Muscle of leg (tissue), 11 donors: ENCODE measurements around the gene NEURL1B. TPM values are rescaled to one million over a fixed set of nuclear protein-coding genes. Genes with fewer than 3 reads are reported as not detected.

Experiments used
- DNase-seq: peaks from one replicate; pipeline ENCODE4 v3.0.0; 2013
- H3K27ac ChIP-seq: one replicate; pipeline ENCODE4 v1.5.1; 2013; ENCODE audit warnings: mild to moderate bottlenecking, low read length, control low read depth
- H3K27me3 ChIP-seq: one replicate; pipeline ENCODE4 v1.6.1; 2013; ENCODE audit warnings: low read length; ENCODE audit not compliant: control insufficient read depth, insufficient read depth
- H3K36me3 ChIP-seq: one replicate; pipeline ENCODE4 v1.6.1; 2013; ENCODE audit warnings: low read length; ENCODE audit not compliant: control insufficient read depth, insufficient read depth
- H3K4me1 ChIP-seq: one replicate; pipeline ENCODE4 v1.6.1; 2013; ENCODE audit warnings: low read length; ENCODE audit not compliant: control insufficient read depth, insufficient read depth
- H3K4me3 ChIP-seq: one replicate; pipeline ENCODE4 v1.5.1; 2013; ENCODE audit warnings: low read length, control low read depth
- H3K9me3 ChIP-seq: replicated peaks from 2 replicates; pipeline ENCODE4 v1.6.1; 2013; ENCODE audit warnings: low read depth, low read length; ENCODE audit not compliant: control insufficient read depth
- WGBS: methylation state at CpG from one replicate; pipeline ENCODE4 v1.1.5; 2013; ENCODE audit warnings: missing lambda C conversion rate; ENCODE audit not compliant: insufficient coverage; 5-methylcytosine and 5-hydroxymethylcytosine counted together
- polyA plus RNA-seq, 8 donors: library from polyadenylated mRNA; unstranded; fragments of 120-200 nt; gene quantifications; one replicate each; pipeline versions ENCODE4 v1.2.1 to v1.2.3, GENCODE V29; 2013; ENCODE audit warnings: inconsistent platforms in 1 of 8, low replicate concordance in 1 of 8; ENCODE audit not compliant: insufficient read length in 8 of 8, insufficient read depth in 1 of 8
- total RNA-seq: library from RNA; stranded (reverse); fragments of 120-200 nt; gene quantifications from one replicate; pipeline ENCODE4 v1.2.4, GENCODE V29; 2013

NEURL1B gene
- total and polyA plus RNA-seq, 9 donors = 27.3 to 45.2 (median 36.2) TPM

DNA sequence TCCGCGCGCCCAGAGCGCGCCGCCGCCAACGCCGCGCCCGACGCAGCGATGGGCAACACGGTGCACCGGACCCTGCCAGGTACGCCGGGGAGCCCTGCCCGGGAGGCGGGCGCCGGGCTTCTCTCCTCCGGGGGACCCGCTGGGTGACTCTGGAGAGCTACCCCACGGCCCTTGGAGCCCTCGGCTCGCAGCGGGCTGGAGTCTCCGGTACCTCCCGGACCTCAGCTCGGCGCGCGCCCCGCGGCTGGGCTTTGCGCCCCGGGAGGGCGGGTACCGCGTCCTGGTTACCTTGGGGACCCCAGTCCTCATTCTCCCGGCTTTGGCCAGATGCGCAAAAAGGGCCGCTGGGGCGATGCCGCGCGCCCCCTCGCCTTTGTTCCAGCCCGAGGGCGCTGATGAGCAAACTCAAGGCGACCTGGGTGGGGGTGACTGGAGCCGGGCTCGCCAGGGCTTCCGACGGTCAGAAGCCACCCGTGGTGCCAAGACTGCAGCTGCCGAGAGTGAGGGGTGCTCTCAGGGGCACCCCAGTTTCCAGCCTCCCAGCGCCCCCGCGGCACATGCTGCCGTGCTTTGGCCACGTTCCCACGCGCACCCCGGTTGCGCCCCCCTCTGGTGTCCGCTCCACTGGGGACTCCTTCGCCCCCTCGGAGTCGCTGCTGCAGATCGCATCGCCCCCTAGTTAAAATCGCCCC lies 442 bp downstream of the NEURL1B start:
- H3K4me1 ChIP-seq = peaks cover 63% of the 10 kb centered on the region
- under 1% methylated on average over 73 of the region's 73 CpGs for WGBS
- H3K27me3 ChIP-seq = no peaks in the 10 kb centered on the region
- H3K4me3 ChIP-seq = peak overlapping the region; percentile 87
- H3K27ac ChIP-seq = peak overlapping the region; percentile 74
- DNase-seq = peak; percentile 43
- H3K36me3 ChIP-seq = peaks cover 26% of the 10 kb centered on the region
- no peaks in the 10 kb centered on the region for H3K9me3 ChIP-seq

DNA sequence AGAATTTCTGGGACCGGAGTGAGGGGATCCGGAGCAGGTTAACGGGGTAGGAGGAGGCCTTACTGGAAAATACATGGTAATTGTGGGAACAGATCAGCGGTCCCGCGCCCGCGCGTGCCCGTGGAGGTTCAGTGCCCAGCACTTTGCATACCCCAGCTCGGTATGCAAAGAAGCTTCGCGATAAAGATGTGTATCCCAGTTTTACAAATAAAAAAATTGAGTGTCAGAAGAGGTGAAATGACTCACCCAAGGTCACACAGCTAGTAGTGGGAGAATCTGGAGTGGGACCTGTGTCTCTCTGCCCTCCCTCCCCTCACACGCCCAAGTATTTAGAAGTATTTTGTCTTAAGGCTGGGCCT lies 967 bp downstream of the NEURL1B start:
- Histone ChIP-seq H3K27ac (peak overlapping the region; percentile 74), H3K4me1 (peaks cover 66% of the 10 kb centered on the region), H3K27me3 (no peaks in the 10 kb centered on the region), H3K36me3 (peaks cover 26% of the 10 kb centered on the region), H3K9me3 (no peaks in the 10 kb centered on the region), H3K4me3 (peak overlapping the region; percentile 87)
- WGBS = 16% methylated on average over 12 of the region's 14 CpGs
- no peak for DNase-seq

DNA sequence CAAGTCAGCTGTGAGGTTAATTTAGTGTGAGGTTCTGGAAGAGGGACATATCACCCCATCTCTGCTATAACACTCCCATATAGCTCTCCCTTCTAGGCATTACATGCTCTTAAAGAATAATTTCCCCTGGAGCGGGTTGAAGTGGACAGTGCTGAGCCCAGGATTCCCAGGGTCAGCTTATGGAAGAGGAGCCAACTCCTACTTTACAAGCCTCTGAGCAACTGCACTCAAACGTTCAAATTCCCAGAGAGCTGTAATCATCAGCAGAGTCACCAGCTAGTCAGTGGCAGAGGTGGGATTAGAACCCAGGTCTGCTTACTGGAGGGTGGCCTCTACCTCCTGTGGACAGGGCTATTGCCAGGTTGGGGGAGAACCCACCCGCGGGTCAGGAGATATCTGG lies 1.4 kb downstream of the NEURL1B start:
- Histone ChIP-seq H3K9me3 (no peaks in the 10 kb centered on the region), H3K4me1 (peaks cover 66% of the 10 kb centered on the region), H3K36me3 (peaks cover 26% of the 10 kb centered on the region), H3K27ac (peak overlapping the region; percentile 74), H3K27me3 (no peaks in the 10 kb centered on the region), H3K4me3 (peak overlapping the region; percentile 87)
- WGBS = no CpG with 5 or more reads among the region's 4 CpGs
- DNase-seq = peak; percentile 54

DNA sequence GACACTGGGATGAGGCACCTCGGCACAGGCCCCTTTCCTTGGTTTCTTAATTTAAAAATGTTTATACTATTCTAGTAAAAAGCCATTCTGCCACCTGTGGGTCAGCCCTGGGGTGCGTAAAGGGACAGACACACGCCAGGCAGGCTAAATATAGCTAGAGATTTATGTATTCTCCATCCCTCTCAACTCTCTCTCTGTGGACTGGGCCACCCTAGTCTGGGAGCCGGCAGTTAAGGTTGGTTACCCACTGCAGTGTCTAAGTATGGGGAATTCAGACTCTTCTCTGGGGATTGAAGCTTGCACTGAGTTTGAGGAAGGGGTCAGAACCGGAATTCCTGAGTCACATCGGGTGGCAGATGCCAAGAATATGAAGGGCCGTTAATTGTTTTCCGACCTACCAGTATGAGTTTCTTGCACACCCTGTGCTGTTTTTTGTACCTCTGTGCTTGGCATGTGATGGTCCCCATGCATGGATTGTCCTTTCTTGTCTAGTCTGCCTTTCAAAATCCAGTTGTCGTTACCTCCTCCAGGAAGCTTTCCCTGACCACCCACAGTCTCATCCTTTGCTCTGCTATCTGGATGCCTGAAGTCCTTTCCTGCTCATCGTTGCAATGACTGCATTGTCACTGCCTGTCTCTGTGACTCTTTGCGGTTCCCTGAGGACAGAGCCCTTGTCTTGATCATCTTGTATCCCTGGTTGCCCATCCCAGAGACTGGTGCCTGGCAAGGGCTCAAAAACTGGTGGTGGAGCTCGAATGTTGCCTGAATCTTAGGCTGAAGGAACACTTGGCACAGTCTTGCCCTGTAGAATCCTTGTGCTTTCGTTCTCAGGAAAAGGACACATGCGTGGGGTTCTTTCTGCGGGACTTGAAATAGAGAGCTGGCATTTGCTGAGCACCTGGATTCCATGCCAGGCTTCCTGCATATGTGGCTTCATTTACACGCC lies 2.1 kb downstream of the NEURL1B start:
- Histone ChIP-seq H3K27ac (peak overlapping the region; percentile 74), H3K4me3 (peak overlapping the region; percentile 87), H3K27me3 (no peaks in the 10 kb centered on the region), H3K9me3 (no peaks in the 10 kb centered on the region), H3K4me1 (peaks cover 67% of the 10 kb centered on the region), H3K36me3 (peaks cover 26% of the 10 kb centered on the region)
- WGBS = 52% methylated on average over 12 of the region's 16 CpGs
- no peak for DNase-seq

DNA sequence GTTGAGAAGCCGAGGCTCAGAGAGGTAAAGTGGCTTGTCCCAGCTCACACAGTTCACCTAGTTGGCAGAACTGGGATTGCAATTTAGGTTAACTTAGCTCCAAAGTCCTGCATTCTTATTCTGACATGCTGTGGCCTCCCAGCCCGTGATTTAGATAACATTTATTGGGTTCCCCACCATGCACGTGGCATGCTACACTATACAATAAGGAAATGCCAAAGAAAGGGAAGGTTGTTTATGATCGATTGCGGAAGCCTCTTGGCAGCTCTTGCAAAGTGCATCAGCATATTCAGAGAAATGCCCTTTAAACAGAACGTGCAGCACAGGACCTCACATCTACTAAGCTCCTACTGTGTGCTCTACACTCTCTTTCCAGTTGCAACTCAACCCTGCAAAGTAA lies 3.2 kb downstream of the NEURL1B start:
- H3K27ac ChIP-seq = no peak overlapping the region
- H3K4me1 ChIP-seq = peaks cover 67% of the 10 kb centered on the region
- no peaks in the 10 kb centered on the region for H3K9me3 ChIP-seq
- DNase-seq = no peak
- no peaks in the 10 kb centered on the region for H3K27me3 ChIP-seq
- WGBS = 25% methylated on average over 1 of the region's 6 CpGs
- H3K36me3 ChIP-seq = peaks cover 30% of the 10 kb centered on the region
- H3K4me3 ChIP-seq = peak overlapping the region; percentile 87

DNA sequence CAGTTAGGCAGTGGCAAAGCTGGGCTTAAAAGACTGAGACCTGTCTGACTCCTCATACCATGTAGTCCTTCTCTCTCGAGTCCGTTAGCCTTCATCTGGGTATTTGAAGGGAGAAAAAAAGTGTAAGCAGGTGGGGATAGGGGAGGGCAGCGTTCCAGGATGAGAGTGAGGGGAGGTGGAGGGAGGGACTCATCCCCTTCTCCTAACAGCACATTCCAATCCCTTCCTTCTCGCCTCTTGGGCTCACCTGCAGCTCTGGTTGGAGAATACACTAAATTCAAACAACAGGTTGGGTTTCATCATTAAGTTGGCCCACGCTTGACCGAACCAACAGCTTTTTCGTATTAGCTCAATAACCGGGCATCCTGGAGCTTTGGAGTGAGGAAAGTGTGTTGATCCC lies 3.6 kb downstream of the NEURL1B start:
- no peaks in the 10 kb centered on the region for H3K27me3 ChIP-seq
- peaks cover 34% of the 10 kb centered on the region for H3K36me3 ChIP-seq
- H3K4me1 ChIP-seq = peaks cover 67% of the 10 kb centered on the region
- WGBS = no CpG with 5 or more reads among the region's 8 CpGs
- H3K9me3 ChIP-seq = no peaks in the 10 kb centered on the region
- H3K27ac ChIP-seq = no peak overlapping the region
- DNase-seq = no peak
- H3K4me3 ChIP-seq = no peak overlapping the region

DNA sequence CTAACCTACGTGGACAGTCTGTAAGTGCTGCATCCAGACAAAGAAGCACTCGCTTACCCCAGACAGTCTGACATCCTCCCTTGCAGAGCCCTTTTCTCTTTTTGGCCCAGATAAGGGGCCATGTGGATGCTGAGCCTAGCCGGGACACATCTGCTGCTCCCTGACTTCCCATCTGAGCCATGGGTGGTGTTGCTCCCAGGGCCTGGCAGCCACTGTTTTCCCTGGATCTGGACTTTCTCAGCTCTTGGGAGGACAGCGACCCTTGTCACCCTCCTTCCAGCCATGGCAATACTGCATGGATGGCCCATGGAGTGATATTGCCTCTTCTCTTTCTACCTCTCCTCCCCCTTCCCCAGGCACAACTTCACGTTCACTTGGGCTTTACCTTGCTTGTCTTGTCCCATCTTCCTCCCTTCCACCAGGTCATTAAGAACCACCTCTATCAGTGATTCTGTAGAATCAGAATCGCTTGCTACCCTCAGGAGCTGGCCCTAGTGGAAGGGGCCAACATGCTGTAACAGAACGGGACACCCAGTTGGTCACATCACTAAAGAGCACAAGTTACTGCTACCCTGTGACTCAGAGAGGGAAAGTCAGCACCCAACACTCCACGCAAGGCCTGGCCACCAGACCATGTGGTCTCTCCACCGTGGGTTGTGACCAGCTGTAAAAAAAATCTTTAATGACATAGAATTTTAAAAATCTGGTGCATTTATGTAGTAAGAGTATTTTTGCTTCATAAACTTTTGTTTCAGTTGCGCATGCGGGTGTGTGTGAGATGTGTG lies 4.4 kb downstream of the NEURL1B start:
- WGBS = 76% methylated on average over 7 of the region's 11 CpGs

DNA sequence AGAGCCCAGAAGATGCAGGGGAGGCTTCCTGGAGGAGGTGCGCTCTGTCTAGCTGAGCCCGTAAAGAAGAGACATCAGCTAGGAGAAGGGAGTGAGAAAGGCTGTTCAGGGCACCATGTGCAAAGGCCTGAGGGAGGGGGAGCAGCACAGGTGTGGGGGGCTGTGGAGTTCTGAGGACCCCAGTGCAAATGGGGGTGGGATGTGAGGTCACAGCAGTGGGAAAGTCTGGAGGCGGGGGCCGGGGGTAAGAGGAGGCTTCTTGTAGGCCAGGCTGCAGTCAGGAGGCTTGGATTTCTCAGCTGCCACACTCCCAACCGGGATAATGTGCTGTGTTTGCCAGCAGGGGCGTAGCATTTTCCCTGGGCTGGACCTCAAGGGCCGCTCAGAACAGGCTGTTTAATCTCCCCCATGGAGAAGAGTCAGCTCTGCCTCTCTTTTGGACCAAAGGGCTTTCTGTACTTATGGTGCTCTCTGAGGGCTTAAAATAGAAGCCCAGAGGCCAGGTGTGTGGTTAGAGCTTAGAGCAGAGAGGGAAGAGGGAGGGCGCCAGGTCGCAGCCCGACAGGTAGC lies 5.7 kb downstream of the NEURL1B start:
- peaks cover 56% of the 10 kb centered on the region for H3K4me1 ChIP-seq
- H3K27ac ChIP-seq = no peak overlapping the region
- peaks cover 42% of the 10 kb centered on the region for H3K36me3 ChIP-seq
- no peaks in the 10 kb centered on the region for H3K9me3 ChIP-seq
- no peaks in the 10 kb centered on the region for H3K27me3 ChIP-seq
- DNase-seq = peak; percentile 69
- 62% methylated on average over 10 of the region's 10 CpGs for WGBS
- no peak overlapping the region for H3K4me3 ChIP-seq

More for the DNA sequence above, 4.4 kb downstream of the NEURL1B start:
- Histone ChIP-seq H3K27ac (peak overlapping the region; percentile 24), H3K27me3 (no peaks in the 10 kb centered on the region), H3K4me3 (no peak overlapping the region), H3K4me1 (peaks cover 65% of the 10 kb centered on the region), H3K36me3 (peaks cover 42% of the 10 kb centered on the region), H3K9me3 (no peaks in the 10 kb centered on the region)
- DNase-seq = no peak

DNA sequence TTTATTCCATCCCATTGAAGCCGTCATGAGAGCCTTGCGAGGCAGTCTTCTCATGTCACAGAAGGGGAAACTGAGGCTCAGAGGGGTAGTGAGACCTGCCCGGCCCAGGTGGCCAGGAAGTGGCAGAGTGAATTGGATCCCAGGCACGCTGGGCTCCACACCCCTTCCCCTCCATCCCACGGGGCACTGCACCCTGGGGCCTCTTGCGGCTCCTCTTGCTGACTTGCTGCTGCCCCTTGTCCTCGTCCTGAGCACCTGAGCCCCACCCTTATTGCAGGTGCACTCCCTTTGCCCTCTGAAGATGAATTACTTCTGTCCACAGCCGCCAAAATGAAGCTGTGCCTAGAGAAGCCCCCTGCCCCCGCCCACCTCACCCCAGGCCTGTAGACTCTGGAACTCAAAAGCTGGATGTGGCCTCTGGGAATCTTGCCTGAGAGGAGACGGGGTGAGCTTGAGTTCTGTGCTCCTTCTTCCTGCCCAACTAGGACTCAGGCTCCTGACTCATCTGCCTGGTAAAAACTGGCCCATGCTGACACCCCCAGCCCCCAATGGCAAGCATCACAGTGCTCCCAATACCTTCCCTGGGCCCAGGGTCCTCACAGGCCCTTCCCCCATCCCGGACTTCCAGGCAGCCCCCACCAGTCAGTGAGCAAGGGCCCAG lies 6.4 kb downstream of the NEURL1B start:
- peaks cover 50% of the 10 kb centered on the region for H3K4me1 ChIP-seq
- no peaks in the 10 kb centered on the region for H3K27me3 ChIP-seq
- H3K36me3 ChIP-seq = peaks cover 42% of the 10 kb centered on the region
- no peak for DNase-seq
- no peak overlapping the region for H3K27ac ChIP-seq
- no peaks in the 10 kb centered on the region for H3K9me3 ChIP-seq
- WGBS = 71% methylated on average over 8 of the region's 11 CpGs
- H3K4me3 ChIP-seq = no peak overlapping the region
